Tibial nerve (tissue), 4 donors: ENCODE measurements around the gene KCNH1.

ENCODE experiments used
- EP300 ChIP-seq, 2 donors: sonication (generic); formaldehyde crosslinking; IDR thresholded peaks; one replicate each; pipeline ENCODE4 v1.6.1; 2017; ENCODE audit warnings: antibody characterized with exemption in 2 of 2, mild to moderate bottlenecking in 1 of 2
- POLR2A ChIP-seq, 2 donors: fragments of 450-650 bp; IDR thresholded peaks; one replicate each; pipeline ENCODE4 v1.6.1; 2017; ENCODE audit warnings: antibody characterized with exemption in 2 of 2, mild to moderate bottlenecking in 2 of 2, moderate library complexity in 2 of 2
- TF ChIP-seq, protein P1 (sequence below), 5 experiments: fragments of 200-600 bp in 3 of 5; fragments of 450-650 bp in 2 of 5; sonication (generic) in 3 of 5; IDR thresholded peaks; one replicate each; pipeline ENCODE4 v1.5.1; 2016 to 2019; ENCODE audit warnings: antibody characterized with exemption in 5 of 5, mild to moderate bottlenecking in 3 of 5, moderate library complexity in 2 of 5

DNA sequence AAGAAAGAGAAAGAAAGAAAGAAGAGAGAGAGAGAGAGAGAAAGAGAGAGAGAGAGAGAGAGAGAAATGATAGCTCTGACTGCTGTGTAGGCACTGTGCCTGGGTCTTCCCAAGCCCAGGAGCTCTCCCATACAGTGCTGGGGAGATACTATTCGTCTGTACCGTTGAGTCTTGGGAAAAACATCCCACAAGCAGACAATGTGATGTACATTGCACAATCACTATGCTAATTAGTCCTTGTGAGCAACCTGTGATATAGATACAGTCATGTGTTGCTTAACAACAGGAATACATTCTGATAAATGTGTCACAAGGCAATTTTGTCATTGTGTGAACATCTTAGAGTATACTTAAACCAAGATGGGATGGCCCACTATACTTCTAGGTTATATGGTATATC is 424.2 kb downstream of the KCNH1 start:
- TF ChIP-seq, protein P1, sequence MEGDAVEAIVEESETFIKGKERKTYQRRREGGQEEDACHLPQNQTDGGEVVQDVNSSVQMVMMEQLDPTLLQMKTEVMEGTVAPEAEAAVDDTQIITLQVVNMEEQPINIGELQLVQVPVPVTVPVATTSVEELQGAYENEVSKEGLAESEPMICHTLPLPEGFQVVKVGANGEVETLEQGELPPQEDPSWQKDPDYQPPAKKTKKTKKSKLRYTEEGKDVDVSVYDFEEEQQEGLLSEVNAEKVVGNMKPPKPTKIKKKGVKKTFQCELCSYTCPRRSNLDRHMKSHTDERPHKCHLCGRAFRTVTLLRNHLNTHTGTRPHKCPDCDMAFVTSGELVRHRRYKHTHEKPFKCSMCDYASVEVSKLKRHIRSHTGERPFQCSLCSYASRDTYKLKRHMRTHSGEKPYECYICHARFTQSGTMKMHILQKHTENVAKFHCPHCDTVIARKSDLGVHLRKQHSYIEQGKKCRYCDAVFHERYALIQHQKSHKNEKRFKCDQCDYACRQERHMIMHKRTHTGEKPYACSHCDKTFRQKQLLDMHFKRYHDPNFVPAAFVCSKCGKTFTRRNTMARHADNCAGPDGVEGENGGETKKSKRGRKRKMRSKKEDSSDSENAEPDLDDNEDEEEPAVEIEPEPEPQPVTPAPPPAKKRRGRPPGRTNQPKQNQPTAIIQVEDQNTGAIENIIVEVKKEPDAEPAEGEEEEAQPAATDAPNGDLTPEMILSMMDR (IDR thresholded peaks at IDR 0.05): no peak
- TF ChIP-seq EP300 (IDR thresholded peaks at IDR 0.05) (no peak), POLR2A (IDR thresholded peaks at IDR 0.05) (no peak)
